WTC11 (cell line): ENCODE measurements around the gene BIRC3. TPM values are rescaled to one million over a fixed set of nuclear protein-coding genes. Genes with fewer than 3 reads are reported as not detected.

Source experiments
- ATAC-seq: fragments of 200-7000 bp; cut with Tn5 transposase; 2 replicates; pipeline ENCODE4 v1.10.0; 2021; ENCODE audit warnings: mild to moderate bottlenecking, moderate library complexity
- CTCF ChIA-PET: fragments of 300-600 bp; sonication (Branson Sonifier 250); formaldehyde crosslinking; loops from one replicate; lab custom pipeline; 2021; ENCODE audit warnings: antibody characterized with exemption; lab: Charles Lee
- POLR2A ChIA-PET: fragments of 350-600 bp; sonication (Branson Sonifier 250); formaldehyde crosslinking; loops from one replicate; lab custom pipeline; 2021; ENCODE audit warnings: antibody characterized with exemption; lab: Charles Lee
- DNase-seq: peaks from one replicate; pipeline ENCODE4 v3.0.0; 2021; ENCODE audit warnings: low spot score
- H3K27ac Mint-ChIP-seq: 2 replicates; pipeline ENCODE4 v1.8.0; 2021; ENCODE audit warnings: mixed read lengths
- H3K27me3 Mint-ChIP-seq: 2 replicates; pipeline ENCODE4 v1.8.0; 2021; ENCODE audit warnings: low read depth, mild to moderate bottlenecking, moderate library complexity, mixed read lengths
- H3K36me3 Mint-ChIP-seq: 2 replicates; pipeline ENCODE4 v1.8.0; 2021; ENCODE audit warnings: mixed read lengths
- H3K4me1 Mint-ChIP-seq: 2 replicates; pipeline ENCODE4 v1.8.0; 2022; ENCODE audit warnings: mixed read lengths
- H3K4me3 Mint-ChIP-seq: 2 replicates; pipeline ENCODE4 v1.8.0; 2021; ENCODE audit warnings: mild to moderate bottlenecking, moderate library complexity, mixed read lengths
- H3K9me3 Mint-ChIP-seq: 2 replicates; pipeline ENCODE4 v1.8.0; 2021; ENCODE audit warnings: mixed read lengths
- EMX1 ChIP-seq: fragments of 250-450 bp; sonication (Bioruptor Pico); IDR thresholded peaks from 2 replicates; pipeline ENCODE4 v1.8.0; 2021; ENCODE audit warnings: mild to moderate bottlenecking
- ESRRA ChIP-seq: sonication (generic); formaldehyde crosslinking; IDR thresholded peaks from 2 replicates; pipeline ENCODE4 v1.8.1; 2022; ENCODE audit warnings: mild to moderate bottlenecking, missing genetic modification reagents, borderline replicate concordance
- JUN ChIP-seq: sonication (generic); formaldehyde crosslinking; IDR thresholded peaks from 2 replicates; pipeline ENCODE4 v1.8.0; 2023; ENCODE audit warnings: mild to moderate bottlenecking, missing genetic modification reagents
- MXD4 ChIP-seq: fragments of 250-450 bp; sonication (Bioruptor Pico); IDR thresholded peaks from 2 replicates; pipeline ENCODE4 v1.8.0; 2021; ENCODE audit warnings: mild to moderate bottlenecking, moderate library complexity, borderline replicate concordance
- SMAD3 ChIP-seq: sonication (generic); formaldehyde crosslinking; IDR thresholded peaks from 2 replicates; pipeline ENCODE4 v1.8.0; 2022; ENCODE audit warnings: missing genetic modification reagents, mild to moderate bottlenecking, borderline replicate concordance
- SOX15 ChIP-seq: fragments of 250-450 bp; sonication (Bioruptor Pico); IDR thresholded peaks from 2 replicates; pipeline ENCODE4 v1.9.0; 2021; ENCODE audit warnings: mild to moderate bottlenecking
- TEAD1 ChIP-seq: sonication (generic); formaldehyde crosslinking; IDR thresholded peaks from 2 replicates; pipeline ENCODE4 v1.8.0; 2022; ENCODE audit warnings: mild to moderate bottlenecking, missing genetic modification reagents
- ZBTB21 ChIP-seq: sonication (generic); formaldehyde crosslinking; IDR thresholded peaks from 2 replicates; pipeline ENCODE4 v1.8.1; 2023; ENCODE audit warnings: mild to moderate bottlenecking, missing genetic modification reagents, borderline replicate concordance
- ZNF219 ChIP-seq: sonication (generic); formaldehyde crosslinking; IDR thresholded peaks from 2 replicates; pipeline ENCODE4 v1.8.0; 2023; ENCODE audit warnings: missing genetic modification reagents, mild to moderate bottlenecking, borderline replicate concordance
- ZNF416 ChIP-seq: fragments of 250-450 bp; sonication (Bioruptor Pico); IDR thresholded peaks from 2 replicates; pipeline ENCODE4 v1.9.0; 2021; ENCODE audit warnings: mild to moderate bottlenecking, inconsistent platforms
- ZNF671 ChIP-seq: fragments of 250-450 bp; sonication (Bioruptor Pico); IDR thresholded peaks from 2 replicates; pipeline ENCODE4 v1.8.0; 2021; ENCODE audit warnings: mild to moderate bottlenecking
- total RNA-seq: library from RNA; stranded (reverse); gene quantifications from 3 replicates; pipeline ENCODE4 v1.2.3, GENCODE V29; 2021
- TF ChIP-seq, protein P1 (sequence below): sonication (generic); formaldehyde crosslinking; IDR thresholded peaks from 2 replicates; pipeline ENCODE4 v1.8.0; 2022; ENCODE audit warnings: mild to moderate bottlenecking, missing genetic modification reagents
- TF ChIP-seq, protein P2 (sequence below): sonication (generic); formaldehyde crosslinking; IDR thresholded peaks from 2 replicates; pipeline ENCODE4 v1.8.0; 2022; ENCODE audit warnings: missing genetic modification reagents
- TF ChIP-seq, protein P3 (sequence below): sonication (generic); formaldehyde crosslinking; IDR thresholded peaks from 2 replicates; pipeline ENCODE4 v1.8.1; 2022; ENCODE audit warnings: missing genetic modification reagents, borderline replicate concordance
- TF ChIP-seq, protein P4 (sequence below): sonication (generic); formaldehyde crosslinking; IDR thresholded peaks from 2 replicates; pipeline ENCODE4 v1.8.1; 2022; ENCODE audit warnings: low read depth, mild to moderate bottlenecking, moderate library complexity, missing genetic modification reagents, borderline replicate concordance
- TF ChIP-seq, protein P5 (sequence below): sonication (generic); formaldehyde crosslinking; IDR thresholded peaks from 2 replicates; pipeline ENCODE4 v1.8.1; 2023; ENCODE audit warnings: mild to moderate bottlenecking, missing genetic modification reagents, borderline replicate concordance

BIRC3 gene
- total RNA-seq, 1 experiment from 2014 or later = 0.33 TPM

DNA sequence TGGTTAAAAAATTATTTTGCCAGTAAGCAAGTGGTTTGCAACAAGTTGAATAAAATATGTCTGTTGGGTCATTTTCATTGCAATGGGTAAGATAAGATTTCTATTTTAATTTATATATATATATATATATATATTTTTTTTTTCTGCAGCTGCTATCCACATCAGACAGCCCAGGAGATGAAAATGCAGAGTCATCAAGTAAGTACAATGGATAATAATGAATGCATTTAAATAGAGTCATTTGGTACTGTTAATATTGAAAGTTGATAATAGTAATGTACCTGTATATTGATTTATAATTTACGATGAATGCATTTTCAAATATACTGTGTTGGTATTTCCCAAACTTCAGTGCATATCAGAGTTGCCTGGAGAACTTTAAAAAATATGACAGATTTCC is 11.5 kb downstream of the BIRC3 start:
- Mint-ChIP-seq H3K27ac (no peak overlapping the region), H3K4me3 (no peak overlapping the region), H3K9me3 (no peaks in the 10 kb centered on the region), H3K4me1 (no peaks in the 10 kb centered on the region), H3K36me3 (no peaks in the 10 kb centered on the region), H3K27me3 (no peaks in the 10 kb centered on the region)
- CTCF ChIA-PET = no interaction called here
- TF ChIP-seq, protein P1, sequence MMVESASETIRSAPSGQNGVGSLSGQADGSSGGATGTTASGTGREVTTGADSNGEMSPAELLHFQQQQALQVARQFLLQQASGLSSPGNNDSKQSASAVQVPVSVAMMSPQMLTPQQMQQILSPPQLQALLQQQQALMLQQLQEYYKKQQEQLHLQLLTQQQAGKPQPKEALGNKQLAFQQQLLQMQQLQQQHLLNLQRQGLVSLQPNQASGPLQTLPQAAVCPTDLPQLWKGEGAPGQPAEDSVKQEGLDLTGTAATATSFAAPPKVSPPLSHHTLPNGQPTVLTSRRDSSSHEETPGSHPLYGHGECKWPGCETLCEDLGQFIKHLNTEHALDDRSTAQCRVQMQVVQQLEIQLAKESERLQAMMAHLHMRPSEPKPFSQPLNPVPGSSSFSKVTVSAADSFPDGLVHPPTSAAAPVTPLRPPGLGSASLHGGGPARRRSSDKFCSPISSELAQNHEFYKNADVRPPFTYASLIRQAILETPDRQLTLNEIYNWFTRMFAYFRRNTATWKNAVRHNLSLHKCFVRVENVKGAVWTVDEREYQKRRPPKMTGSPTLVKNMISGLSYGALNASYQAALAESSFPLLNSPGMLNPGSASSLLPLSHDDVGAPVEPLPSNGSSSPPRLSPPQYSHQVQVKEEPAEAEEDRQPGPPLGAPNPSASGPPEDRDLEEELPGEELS = no peak
- TF ChIP-seq JUN (CRISPR knock-in tag) = no peak
- DNase-seq (no peak), ATAC-seq (no peak)
- POLR2A ChIA-PET = no interaction called here

DNA sequence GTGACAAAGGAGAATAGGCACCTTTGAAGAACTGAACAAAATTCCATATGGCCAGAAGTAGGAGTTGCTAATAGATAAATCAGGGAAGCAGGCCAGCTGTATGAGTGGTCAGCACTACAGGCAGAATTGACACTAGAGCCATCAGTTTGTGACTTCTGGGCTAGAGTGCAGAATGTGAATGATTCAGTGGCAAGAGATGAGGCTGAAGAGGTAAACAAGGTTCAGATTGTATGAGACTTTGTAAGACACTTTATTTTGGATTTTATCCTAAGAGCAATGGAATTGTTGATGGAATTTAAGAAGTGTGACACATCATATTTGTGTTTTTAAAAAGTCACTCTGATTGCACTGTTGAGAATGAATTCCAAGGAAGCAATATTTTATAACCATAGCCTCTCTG is 12.9 kb downstream of the BIRC3 start:
- ATAC-seq (no peak), DNase-seq (no peak)
- ChIA-PET CTCF (no interaction called here), POLR2A (no interaction called here)
- Mint-ChIP-seq H3K4me1 (no peaks in the 10 kb centered on the region), H3K4me3 (no peak overlapping the region), H3K27me3 (no peaks in the 10 kb centered on the region), H3K27ac (no peak overlapping the region), H3K9me3 (no peaks in the 10 kb centered on the region), H3K36me3 (no peaks in the 10 kb centered on the region)
- TF ChIP-seq ZNF219 (CRISPR knock-in tag) (no peak), ZNF671 (no peak), SMAD3 (CRISPR knock-in tag) (no peak), ESRRA (CRISPR knock-in tag) (no peak), TEAD1 (CRISPR knock-in tag) (no peak)
- TF ChIP-seq, protein P2, sequence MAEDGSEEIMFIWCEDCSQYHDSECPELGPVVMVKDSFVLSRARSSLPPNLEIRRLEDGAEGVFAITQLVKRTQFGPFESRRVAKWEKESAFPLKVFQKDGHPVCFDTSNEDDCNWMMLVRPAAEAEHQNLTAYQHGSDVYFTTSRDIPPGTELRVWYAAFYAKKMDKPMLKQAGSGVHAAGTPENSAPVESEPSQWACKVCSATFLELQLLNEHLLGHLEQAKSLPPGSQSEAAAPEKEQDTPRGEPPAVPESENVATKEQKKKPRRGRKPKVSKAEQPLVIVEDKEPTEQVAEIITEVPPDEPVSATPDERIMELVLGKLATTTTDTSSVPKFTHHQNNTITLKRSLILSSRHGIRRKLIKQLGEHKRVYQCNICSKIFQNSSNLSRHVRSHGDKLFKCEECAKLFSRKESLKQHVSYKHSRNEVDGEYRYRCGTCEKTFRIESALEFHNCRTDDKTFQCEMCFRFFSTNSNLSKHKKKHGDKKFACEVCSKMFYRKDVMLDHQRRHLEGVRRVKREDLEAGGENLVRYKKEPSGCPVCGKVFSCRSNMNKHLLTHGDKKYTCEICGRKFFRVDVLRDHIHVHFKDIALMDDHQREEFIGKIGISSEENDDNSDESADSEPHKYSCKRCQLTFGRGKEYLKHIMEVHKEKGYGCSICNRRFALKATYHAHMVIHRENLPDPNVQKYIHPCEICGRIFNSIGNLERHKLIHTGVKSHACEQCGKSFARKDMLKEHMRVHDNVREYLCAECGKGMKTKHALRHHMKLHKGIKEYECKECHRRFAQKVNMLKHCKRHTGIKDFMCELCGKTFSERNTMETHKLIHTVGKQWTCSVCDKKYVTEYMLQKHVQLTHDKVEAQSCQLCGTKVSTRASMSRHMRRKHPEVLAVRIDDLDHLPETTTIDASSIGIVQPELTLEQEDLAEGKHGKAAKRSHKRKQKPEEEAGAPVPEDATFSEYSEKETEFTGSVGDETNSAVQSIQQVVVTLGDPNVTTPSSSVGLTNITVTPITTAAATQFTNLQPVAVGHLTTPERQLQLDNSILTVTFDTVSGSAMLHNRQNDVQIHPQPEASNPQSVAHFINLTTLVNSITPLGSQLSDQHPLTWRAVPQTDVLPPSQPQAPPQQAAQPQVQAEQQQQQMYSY (CRISPR knock-in tag) = no peak
- TF ChIP-seq, protein P3, sequence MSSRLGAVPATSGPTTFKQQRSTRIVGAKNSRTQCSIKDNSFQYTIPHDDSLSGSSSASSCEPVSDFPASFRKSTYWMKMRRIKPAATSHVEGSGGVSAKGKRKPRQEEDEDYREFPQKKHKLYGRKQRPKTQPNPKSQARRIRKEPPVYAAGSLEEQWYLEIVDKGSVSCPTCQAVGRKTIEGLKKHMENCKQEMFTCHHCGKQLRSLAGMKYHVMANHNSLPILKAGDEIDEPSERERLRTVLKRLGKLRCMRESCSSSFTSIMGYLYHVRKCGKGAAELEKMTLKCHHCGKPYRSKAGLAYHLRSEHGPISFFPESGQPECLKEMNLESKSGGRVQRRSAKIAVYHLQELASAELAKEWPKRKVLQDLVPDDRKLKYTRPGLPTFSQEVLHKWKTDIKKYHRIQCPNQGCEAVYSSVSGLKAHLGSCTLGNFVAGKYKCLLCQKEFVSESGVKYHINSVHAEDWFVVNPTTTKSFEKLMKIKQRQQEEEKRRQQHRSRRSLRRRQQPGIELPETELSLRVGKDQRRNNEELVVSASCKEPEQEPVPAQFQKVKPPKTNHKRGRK = no peak
- TF ChIP-seq, protein P4, sequence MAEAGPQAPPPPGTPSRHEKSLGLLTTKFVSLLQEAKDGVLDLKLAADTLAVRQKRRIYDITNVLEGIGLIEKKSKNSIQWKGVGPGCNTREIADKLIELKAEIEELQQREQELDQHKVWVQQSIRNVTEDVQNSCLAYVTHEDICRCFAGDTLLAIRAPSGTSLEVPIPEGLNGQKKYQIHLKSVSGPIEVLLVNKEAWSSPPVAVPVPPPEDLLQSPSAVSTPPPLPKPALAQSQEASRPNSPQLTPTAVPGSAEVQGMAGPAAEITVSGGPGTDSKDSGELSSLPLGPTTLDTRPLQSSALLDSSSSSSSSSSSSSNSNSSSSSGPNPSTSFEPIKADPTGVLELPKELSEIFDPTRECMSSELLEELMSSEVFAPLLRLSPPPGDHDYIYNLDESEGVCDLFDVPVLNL (CRISPR knock-in tag) = no peak

DNA sequence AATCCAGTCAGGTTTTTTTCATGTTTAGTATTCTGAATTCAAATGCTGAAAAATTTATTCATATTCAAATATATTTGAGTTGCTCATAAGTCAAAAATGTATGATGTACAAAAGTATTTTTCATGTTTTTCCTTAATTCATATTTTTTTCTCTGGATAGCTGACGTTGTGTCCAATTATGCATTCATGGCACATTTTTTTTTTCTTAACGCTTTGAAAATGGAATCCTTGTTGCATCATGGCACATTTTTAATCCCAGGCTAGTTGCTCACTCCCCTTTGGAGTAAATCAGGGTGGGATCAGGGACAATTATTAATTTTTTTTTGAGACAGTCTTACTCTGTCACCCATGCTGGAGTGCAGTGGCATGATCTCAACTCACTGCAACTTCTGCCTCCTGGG is 14.1 kb downstream of the BIRC3 start:
- Mint-ChIP-seq H3K36me3 (no peaks in the 10 kb centered on the region), H3K27ac (no peak overlapping the region), H3K4me1 (no peaks in the 10 kb centered on the region), H3K4me3 (no peak overlapping the region), H3K9me3 (no peaks in the 10 kb centered on the region), H3K27me3 (no peaks in the 10 kb centered on the region)
- ChIA-PET POLR2A (no interaction called here), CTCF (interaction anchor here (1.5 kb wide), 1 partner anchor 21 kb away, joined by 5 read pairs; no protein-coding TSS in a partner anchor)
- ATAC-seq (no peak), DNase-seq (no peak)
- TF ChIP-seq, protein P5, sequence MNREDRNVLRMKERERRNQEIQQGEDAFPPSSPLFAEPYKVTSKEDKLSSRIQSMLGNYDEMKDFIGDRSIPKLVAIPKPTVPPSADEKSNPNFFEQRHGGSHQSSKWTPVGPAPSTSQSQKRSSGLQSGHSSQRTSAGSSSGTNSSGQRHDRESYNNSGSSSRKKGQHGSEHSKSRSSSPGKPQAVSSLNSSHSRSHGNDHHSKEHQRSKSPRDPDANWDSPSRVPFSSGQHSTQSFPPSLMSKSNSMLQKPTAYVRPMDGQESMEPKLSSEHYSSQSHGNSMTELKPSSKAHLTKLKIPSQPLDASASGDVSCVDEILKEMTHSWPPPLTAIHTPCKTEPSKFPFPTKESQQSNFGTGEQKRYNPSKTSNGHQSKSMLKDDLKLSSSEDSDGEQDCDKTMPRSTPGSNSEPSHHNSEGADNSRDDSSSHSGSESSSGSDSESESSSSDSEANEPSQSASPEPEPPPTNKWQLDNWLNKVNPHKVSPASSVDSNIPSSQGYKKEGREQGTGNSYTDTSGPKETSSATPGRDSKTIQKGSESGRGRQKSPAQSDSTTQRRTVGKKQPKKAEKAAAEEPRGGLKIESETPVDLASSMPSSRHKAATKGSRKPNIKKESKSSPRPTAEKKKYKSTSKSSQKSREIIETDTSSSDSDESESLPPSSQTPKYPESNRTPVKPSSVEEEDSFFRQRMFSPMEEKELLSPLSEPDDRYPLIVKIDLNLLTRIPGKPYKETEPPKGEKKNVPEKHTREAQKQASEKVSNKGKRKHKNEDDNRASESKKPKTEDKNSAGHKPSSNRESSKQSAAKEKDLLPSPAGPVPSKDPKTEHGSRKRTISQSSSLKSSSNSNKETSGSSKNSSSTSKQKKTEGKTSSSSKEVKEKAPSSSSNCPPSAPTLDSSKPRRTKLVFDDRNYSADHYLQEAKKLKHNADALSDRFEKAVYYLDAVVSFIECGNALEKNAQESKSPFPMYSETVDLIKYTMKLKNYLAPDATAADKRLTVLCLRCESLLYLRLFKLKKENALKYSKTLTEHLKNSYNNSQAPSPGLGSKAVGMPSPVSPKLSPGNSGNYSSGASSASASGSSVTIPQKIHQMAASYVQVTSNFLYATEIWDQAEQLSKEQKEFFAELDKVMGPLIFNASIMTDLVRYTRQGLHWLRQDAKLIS (CRISPR knock-in tag) = no peak
- TF ChIP-seq ZNF416 (no peak), MXD4 (CRISPR knock-in tag) (no peak), ZBTB21 (CRISPR knock-in tag) (no peak), EMX1 (CRISPR knock-in tag) (no peak), SOX15 (CRISPR knock-in tag) (no peak)
